Endothelial cell of umbilical vein (primary cell): ENCODE data around the gene LRRC10B. TPM values are rescaled to one million over a fixed set of nuclear protein-coding genes. Genes with fewer than 3 reads are reported as not detected.

Experiments used
- BruUV-seq: library from RNA; stranded (reverse); fragments of 400-500 nt; replicated peaks from 2 replicates; lab custom pipeline; 2021; lab: Mats Ljungman, UMichigan
- CTCF ChIA-PET: fragments of 300-600, 350-600 bp; sonication (Branson Sonifier 250); formaldehyde crosslinking; loops from one replicate; lab custom pipeline; 2021; ENCODE audit warnings: antibody characterized with exemption, inconsistent platforms; lab: Charles Lee
- POLR2A ChIA-PET: fragments of 300-600, 350-600 bp; sonication (Branson Sonifier 250); formaldehyde crosslinking; loops from one replicate; lab custom pipeline; 2021; ENCODE audit warnings: antibody characterized with exemption, inconsistent platforms; lab: Charles Lee
- DNase-seq: peaks from one replicate; pipeline ENCODE4 v3.0.0-alpha.2; 2011; ENCODE audit warnings: low read depth, low spot score
- FAIRE-seq: peaks from 2 replicates; lab custom pipeline; 2011; peaks lifted over from hg19 to GRCh38; lab: Jason Lieb, UNC
- H2AFZ ChIP-seq: 2 replicates; pipeline ENCODE4 v1.6.0; 2012; ENCODE audit warnings: low read depth, low read length, control low read depth, inconsistent platforms
- H3K27ac ChIP-seq: 2 replicates; pipeline ENCODE4 v1.5.1; 2011; ENCODE audit warnings: low read depth, mild to moderate bottlenecking, control low read depth, low read length, moderate library complexity; ENCODE audit not compliant: insufficient read depth
- H3K27me3 ChIP-seq, 2 experiments: 2 replicates each; pipeline versions ENCODE4 v1.6.0 to v1.6.1; 2011; ENCODE audit warnings: low read length in 2 of 2, mixed read lengths in 1 of 2; ENCODE audit not compliant: control insufficient read depth in 2 of 2, insufficient read depth in 2 of 2
- H3K36me3 ChIP-seq, 2 experiments: 2 replicates in 1 of 2; 3 replicates in 1 of 2; pipeline ENCODE4 v1.5.1; 2011; ENCODE audit warnings: low read length in 2 of 2, mild to moderate bottlenecking in 1 of 2, moderate library complexity in 1 of 2; ENCODE audit not compliant: control insufficient read depth in 2 of 2, insufficient read depth in 2 of 2; ENCODE audit errors: extremely low read depth in 1 of 2
- H3K4me1 ChIP-seq: 3 replicates; pipeline ENCODE4 v1.5.1; 2011; ENCODE audit warnings: mild to moderate bottlenecking, low read length; ENCODE audit not compliant: control insufficient read depth, insufficient read depth; ENCODE audit errors: extremely low read depth
- H3K4me2 ChIP-seq: 2 replicates; pipeline ENCODE4 v1.6.1; 2011; ENCODE audit warnings: low read length, control low read depth, mixed read lengths; ENCODE audit not compliant: insufficient read depth
- H3K4me3 ChIP-seq, 3 experiments: fragments of 200-600 bp in 1 of 3; sonication (generic), shearing (Covaris generic) in 1 of 3; replicated peaks in 1 of 3; 2 replicates each; pipeline ENCODE4 v1.5.1; 2011 to 2016; ENCODE audit warnings: control low read depth in 3 of 3, low read length in 3 of 3, mild to moderate bottlenecking in 2 of 3, inconsistent platforms in 1 of 3, low read depth in 1 of 3, moderate library complexity in 1 of 3; ENCODE audit not compliant: insufficient read depth in 1 of 3
- H3K79me2 ChIP-seq: 2 replicates; pipeline ENCODE4 v1.6.0; 2012; ENCODE audit warnings: low read length, inconsistent platforms; ENCODE audit not compliant: control insufficient read depth, insufficient read depth
- H3K9ac ChIP-seq: replicated peaks from 2 replicates; pipeline ENCODE3; 2011; ENCODE audit warnings: low read length, control low read depth; ENCODE audit not compliant: insufficient read depth; ENCODE audit errors: extremely low read depth
- H3K9me1 ChIP-seq: replicated peaks from 3 replicates; pipeline ENCODE4 v1.6.0; 2011; ENCODE audit warnings: mild to moderate bottlenecking, low read length; ENCODE audit not compliant: control insufficient read depth, insufficient read depth; ENCODE audit errors: extremely low read depth
- H3K9me3 ChIP-seq: replicated peaks from 2 replicates; pipeline ENCODE4 v1.5.1; 2012; ENCODE audit warnings: low read length, inconsistent platforms; ENCODE audit not compliant: control insufficient read depth, insufficient read depth
- H4K20me1 ChIP-seq: replicated peaks from 2 replicates; pipeline ENCODE3; 2011; ENCODE audit warnings: mild to moderate bottlenecking, low read length; ENCODE audit not compliant: control insufficient read depth, insufficient read depth; ENCODE audit errors: extremely low read depth
- CTCF ChIP-seq, 2 donors: IDR thresholded peaks; 1 replicate in 1 of 2; 2 replicates in 1 of 2; pipeline ENCODE4 v1.5.1; 2011; ENCODE audit warnings: low read length in 2 of 2, mild to moderate bottlenecking in 2 of 2, moderate library complexity in 2 of 2, control low read depth in 1 of 2, inconsistent platforms in 1 of 2, low read depth in 1 of 2; ENCODE audit not compliant: insufficient read depth in 1 of 2; ENCODE audit errors: extremely low read depth in 1 of 2
- EZH2 ChIP-seq: IDR thresholded peaks from 2 replicates; pipeline ENCODE4 v1.6.1; 2012; ENCODE audit warnings: borderline replicate concordance, low read depth, mild to moderate bottlenecking, moderate library complexity, low read length, inconsistent platforms; ENCODE audit not compliant: severe bottlenecking
- dilution Hi-C: fragments of 300-500 bp; cut with MboI; formaldehyde crosslinking; loops from one replicate; pipeline ENCODE4 v1.15.0; 2019; ENCODE audit warnings: low sequenced_read_pairs; ENCODE audit not compliant: extremely low pct_ligation_motif_present
- intact Hi-C: fragments of 100-400 bp; cut with micrococcal nuclease; formaldehyde crosslinking; loops from one replicate; pipeline ENCODE4 v1.10.0; 2022
- polyA plus RNA-seq, 4 experiments: library from polyadenylated mRNA; depleted of rRNA in 3 of 4; stranded (reverse) in 3 of 4; unstranded in 1 of 4; fragments of >200 nt; gene quantifications; 2 replicates each; pipeline versions ENCODE4 v1.2.1 to v1.2.3, GENCODE V29; 2011 to 2012; ENCODE audit warnings: missing spikeins in 1 of 4
- total RNA-seq: library from RNA; stranded (reverse); gene quantifications from 2 replicates; pipeline ENCODE4 v1.2.3, GENCODE V29; 2021

Gene LRRC10B
- total and polyA plus RNA-seq, 2 donors (not counting 3 experiments of a cell fraction or from before 2014, with no cell fraction given): not detected

GRCh38 chr11:61516675-61517572 lies 8.4 kb downstream of the LRRC10B start:
- H4K20me1 ChIP-seq: no peaks in the 10 kb centered on the region
- peak overlapping the region; percentile 4 for H3K4me2 ChIP-seq
- H3K9me1 ChIP-seq: no peaks in the 10 kb centered on the region
- ChIA-PET CTCF (interaction anchor here (0.7 to 9.0 kb wide), 53 partner anchors 9 to 329 kb away, joined by 3 to 229 read pairs (median 5); partner anchors contain the start of genes CPSF7, LRRC10B, SDHAF2 and SYT7), POLR2A (interaction anchor here (1.0 kb wide), 1 partner anchor 71 kb away, joined by 3 read pairs; no protein-coding TSS in a partner anchor)
- H3K9ac ChIP-seq: no peak overlapping the region
- dilution Hi-C loops: no loop called here
- peak; percentile 63 for FAIRE-seq
- TF ChIP-seq EZH2 (no peak), CTCF (IDR thresholded peaks at IDR 0.05; ENCODE audit: extremely low read depth in 1 of 2, insufficient read depth in 1 of 2, low read depth in 1 of 2, low read length in 2 of 2) (peak; percentile 96 to 97)
- H3K79me2 ChIP-seq: no peaks in the 10 kb centered on the region
- DNase-seq: peak; percentile 42
- H3K9me3 ChIP-seq: no peaks in the 10 kb centered on the region
- no TSS peak for BruUV-seq
- peaks cover 4% of the 10 kb centered on the region for H3K4me1 ChIP-seq
- H3K4me3 ChIP-seq: no peak overlapping the region
- H3K27ac ChIP-seq: no peak overlapping the region
- H3K36me3 ChIP-seq: no peaks in the 10 kb centered on the region
- intact Hi-C loops: loop anchor here (1.0 kb wide), 2 partner anchors 40 to 71 kb away; no protein-coding TSS in a partner anchor
- H2AFZ ChIP-seq: peak overlapping the region; percentile 72
- no peaks in the 10 kb centered on the region for H3K27me3 ChIP-seq
